NCI-H446 treated with DMSO at 0.1 percent for 48 hours (cell line): ENCODE data around the gene SLC6A13.

ENCODE experiments used
- DNase-seq: peaks from one replicate; lab custom pipeline; 2025; lab: John Stamatoyannopoulos, UW

SLC6A13 gene

GRCh38 chr12:214003-214741, 48.5 kb downstream of the SLC6A13 start, which contains the start of gene SLC6A12:
Gene SLC6A12, minus strand, starts transcription at chr12:214157. Its CDS starts 4,171 bp downstream, at chr12:209986.
- DNase-seq, result no peak

- DNase-seq, result no peak
Observed at GRCh38 chr12:213527-213932, 49.1 kb downstream of the SLC6A13 start.

GRCh38 chr12:212715-213526, 49.7 kb downstream of the SLC6A13 start:
- DNase-seq, result no peak

GRCh38 chr12:212415-212714, 50.3 kb downstream of the SLC6A13 start:
- no peak for DNase-seq

DNA sequence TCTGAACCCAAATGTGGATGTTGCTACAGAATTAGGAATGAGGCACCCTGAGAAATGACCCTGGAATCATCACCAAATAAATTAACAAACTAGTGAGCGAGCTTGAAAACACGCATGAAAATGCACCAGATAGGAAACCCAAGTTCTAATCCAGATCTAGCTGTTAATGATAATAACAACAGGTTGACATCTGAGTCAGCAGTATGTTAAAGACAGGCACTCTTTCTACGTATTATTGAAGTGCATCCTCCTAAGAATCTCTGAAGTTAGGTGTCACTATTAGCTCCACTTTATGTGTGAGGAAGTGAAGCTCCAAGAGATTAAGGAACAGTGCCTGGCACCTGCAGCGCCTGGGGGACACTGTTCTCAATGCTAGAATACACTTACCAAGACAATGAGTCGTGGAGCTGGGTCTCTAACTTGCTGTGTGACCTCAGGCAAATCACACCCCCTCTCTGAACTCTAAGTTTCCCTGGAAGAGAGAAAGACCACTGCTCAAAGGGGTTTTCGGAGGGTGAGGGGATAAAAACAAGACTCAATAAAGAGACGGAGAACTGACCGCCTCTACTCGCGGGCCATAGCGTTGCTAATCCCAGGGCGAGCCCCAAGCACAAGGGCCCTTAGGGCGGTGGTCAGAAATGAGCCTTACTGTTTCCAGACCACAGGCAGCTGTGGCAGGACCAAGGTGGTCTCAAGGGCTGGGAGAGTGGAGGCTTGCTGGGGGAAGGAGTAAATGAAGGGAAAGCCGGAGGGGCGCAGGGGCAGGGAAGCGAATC, 50.8 kb downstream of the SLC6A13 start:
- DNase-seq, result no peak

DNA sequence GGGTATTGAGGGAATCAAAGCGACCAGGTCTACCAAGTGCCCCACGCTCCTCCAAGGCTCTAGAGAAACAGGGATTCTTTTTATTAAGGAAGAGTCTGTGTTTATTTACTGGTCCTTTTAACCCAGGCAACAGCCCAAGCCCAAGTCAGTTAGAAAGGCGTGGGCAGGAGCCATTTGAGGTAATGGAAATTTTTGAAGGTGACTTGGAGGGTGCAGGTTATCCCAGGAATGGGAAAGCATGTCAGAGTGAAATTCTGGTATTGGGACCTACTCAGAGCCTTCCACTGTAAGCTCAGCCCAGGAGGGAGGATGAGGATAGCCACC, 51.5 kb downstream of the SLC6A13 start:
- no peak for DNase-seq

DNA sequence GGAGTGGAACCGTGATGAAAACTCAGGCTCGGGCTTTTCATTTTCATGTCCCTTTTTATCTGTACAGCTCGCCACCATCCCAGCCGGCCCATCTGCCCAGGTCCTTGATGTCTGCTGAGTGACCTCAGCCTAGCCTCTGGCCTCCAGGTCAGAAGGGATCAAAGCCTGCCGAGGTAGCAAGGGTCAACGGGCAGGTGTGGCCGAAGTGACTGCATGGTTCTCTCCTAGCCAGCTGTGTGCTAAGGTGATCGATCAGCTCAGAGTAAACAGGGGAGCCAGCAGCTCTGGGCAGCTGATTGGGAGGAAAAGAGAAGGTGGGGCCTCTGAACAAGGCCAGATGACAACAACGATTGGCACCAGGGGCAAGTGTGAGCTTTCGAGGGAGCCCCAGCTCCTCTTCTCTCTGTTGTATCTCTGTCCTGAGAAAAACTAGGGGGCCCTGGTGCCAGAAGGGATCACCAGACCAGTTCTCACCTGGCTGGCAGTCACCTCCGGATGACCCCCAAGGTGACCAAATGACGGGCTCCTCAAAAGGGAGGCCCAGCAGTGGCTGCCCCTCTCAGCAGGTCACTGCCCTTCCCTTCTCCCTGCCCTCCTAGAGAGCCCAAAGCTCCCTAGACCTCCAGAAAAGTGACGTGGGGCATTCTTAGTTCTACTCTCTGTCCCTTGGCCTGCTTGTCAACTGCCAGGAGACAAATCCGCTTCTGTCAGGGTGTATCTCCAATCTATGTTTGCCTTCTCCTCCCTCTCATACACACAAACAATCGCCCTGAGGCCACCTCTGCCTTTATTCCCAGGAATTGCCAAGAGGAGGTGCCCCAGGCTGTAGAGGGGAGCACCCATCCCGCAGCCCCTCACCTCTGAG, 52.1 kb downstream of the SLC6A13 start:
- DNase-seq, result no peak

- DNase-seq, result no peak
Observed at GRCh38 chr12:209851-210250, 52.8 kb downstream of the SLC6A13 start.

DNA sequence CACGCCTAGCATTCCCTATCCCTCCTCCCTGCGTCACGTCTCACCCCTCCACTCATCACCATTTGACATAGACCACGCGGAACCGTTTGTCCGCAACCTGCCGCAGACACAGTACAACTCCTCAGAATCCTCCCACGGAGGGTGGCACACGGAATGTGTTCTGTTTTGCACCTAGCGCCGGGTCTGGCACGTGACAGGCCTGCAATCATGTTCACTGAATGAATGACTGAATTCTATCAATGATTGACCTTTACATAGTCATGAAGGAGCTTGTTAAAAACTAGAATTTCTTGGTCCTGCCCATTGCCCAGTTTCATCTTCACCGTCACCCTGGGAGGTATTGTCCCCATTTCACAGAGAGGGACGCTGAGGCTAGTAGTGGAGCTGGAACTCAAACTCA, 53.4 kb downstream of the SLC6A13 start:
- DNase-seq, result no peak

DNA sequence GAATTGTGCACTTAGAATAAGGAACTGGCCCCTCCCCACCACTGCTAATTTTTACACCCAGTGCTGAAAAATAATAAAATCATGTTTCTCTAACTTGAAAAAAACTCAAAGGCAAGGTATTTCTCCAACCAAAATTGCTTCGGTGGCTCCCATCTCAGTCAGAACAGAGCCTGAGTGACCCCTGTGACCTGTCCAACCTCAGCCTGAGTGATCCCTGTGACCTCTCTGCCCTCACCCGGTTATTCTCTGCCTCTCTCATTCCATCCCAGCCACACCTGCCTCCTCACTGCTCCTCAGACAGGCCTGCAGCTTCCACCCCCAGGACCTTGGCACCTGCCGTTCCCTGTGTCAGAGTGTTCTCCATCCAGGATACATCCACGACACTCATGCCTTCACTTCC, 53.8 kb downstream of the SLC6A13 start:
- DNase-seq, result no peak

- DNase-seq, result no peak
Observed at GRCh38 chr12:207804-208203, 54.8 kb downstream of the SLC6A13 start.

DNA sequence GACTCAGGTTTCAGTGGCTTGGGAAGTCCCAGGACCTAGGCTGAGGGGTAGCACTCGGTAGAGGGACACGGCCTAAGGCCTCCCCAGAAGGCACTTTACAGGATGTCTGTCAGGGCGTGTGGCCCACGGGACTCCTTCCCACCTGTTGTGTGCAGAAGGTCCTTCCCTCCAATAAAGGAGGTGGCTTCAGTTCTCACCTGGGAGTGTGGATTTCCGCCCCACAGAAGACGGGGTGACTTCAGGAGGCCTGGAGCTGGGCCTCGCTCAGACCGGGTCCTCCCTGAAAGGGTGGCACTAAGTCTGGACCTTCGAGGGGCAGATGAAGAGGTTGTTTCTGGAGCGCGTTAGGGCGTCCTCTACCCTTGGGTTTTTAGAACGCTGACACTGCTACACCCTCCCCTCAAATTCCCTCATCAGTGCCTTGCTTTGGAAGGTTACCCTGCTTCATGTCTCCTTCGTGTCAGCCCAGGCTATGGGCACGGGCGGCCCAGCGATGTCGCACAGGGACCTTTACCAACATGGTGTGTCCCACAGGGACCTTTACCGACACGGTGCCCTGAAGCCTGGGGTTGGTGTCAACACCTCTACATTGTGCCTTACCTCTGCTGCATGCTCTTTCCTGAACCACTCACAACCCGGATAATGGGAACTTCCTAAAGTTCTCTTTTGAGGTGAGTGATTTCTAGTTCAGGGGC, 55.7 kb downstream of the SLC6A13 start:
- DNase-seq, result no peak

- no peak for DNase-seq
Observed at GRCh38 chr12:205026-205425, 57.6 kb downstream of the SLC6A13 start.

DNA sequence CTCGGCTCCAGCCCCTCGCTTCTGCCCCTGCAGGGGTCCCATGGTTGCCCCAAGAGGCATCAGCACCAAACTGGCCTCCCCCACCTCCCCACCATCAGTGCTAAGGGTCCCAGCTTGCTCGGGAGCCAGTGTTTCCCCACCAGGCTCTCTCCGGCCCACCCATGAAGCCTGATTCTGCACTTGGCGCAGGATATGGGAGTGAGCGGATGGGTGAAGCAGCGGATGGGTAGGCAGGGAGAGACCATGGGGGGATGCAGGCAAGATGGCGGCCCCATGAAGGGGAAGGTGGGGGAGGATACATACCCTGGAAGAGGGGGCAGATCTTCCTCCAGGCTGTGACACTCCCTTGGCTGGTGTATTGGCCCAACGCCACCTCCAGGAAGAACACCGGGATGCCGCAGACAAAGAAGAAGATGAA, 58.4 kb downstream of the SLC6A13 start:
- DNase-seq, result no peak

- no peak for DNase-seq
Observed at GRCh38 chr12:203462-204260, 59.0 kb downstream of the SLC6A13 start.

GRCh38 chr12:203074-203461, 59.6 kb downstream of the SLC6A13 start:
- DNase-seq, result no peak

GRCh38 chr12:202081-202731, 60.4 kb downstream of the SLC6A13 start:
- DNase-seq, result no peak

GRCh38 chr12:201361-201760, 61.3 kb downstream of the SLC6A13 start:
- DNase-seq, result no peak

DNA sequence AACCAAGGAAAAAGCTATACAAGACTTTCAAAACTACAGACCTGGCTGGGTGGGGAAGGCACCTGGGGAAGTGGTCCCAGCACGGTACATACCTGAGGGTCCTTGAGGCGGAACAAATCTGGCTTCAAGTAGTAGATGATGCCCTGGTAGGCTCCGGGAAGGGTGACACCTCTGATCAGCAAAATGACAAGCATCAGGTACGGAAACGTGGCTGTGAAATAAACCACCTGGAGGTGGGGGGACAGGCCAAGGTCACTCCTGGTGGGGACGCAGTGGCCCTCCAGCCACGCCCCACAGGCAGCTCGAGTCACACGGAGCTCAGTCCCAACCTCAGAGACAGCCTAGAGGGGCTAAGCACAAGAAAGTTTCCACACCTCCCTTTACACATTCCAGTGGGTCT, 63.9 kb downstream of the SLC6A13 start:
- DNase-seq, result no peak
